A172 (cell line): ENCODE results near the gene ACTR3C. TPM values are rescaled to one million over a fixed set of nuclear protein-coding genes. Genes with fewer than 3 reads are reported as not detected.
A peak's percentile ranks its signal among the peaks of the same experiment; 100 is the strongest.
"Not testable (repeated sequence)": the region's sequence is repeated elsewhere in the genome, so short reads cannot be mapped to it uniquely, and the experiment has no call there.

Experiments
- DNase-seq: peaks from one replicate; pipeline ENCODE4 v3.0.0-alpha.2; 2015; ENCODE audit warnings: low spot score
- total RNA-seq: library from RNA; depleted of rRNA; stranded (reverse); fragments of >200 nt; shearing (Covaris generic); gene quantifications from 2 replicates; pipeline ENCODE4 v1.2.3, GENCODE V29; 2014

ACTR3C gene
- total RNA-seq, 1 experiment from 2014 or later = 0.88 TPM

DNA sequence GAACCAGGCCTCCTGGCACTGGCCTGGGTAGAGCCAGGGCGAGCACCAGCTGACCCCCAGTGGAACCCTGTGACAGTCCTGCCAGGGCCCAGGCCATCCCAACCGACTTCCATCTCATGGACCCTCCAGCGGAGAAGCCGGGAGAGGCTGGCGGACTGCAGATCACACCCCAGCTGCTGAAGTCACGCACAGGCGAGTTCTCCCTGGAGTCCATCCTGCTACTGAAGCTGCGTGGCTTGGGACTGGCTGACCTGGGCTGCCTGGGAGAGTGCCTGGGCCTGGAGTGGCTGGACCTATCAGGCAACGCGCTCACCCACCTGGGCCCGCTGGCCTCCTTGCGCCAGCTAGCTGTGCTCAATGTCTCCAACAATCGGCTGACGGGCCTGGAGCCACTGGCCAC, 13.4 kb upstream of the ACTR3C start:
- no peak for DNase-seq

DNA sequence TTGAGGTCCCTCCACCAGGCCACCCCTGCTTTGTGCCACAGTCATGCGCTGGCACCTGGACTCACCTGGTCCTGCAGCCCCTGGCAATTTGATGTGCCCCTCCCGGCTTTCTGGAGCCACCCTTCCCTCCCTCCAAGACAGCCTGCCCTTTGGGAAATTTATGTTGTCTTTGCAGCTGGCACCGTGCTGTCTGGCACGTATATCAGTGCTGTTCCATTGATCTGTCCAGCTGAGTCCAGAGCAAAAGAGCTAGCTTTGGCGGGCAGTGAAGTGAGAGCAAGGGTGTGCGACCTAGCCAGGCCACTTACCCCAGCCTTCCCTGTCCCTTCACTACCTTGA, 12.4 kb upstream of the ACTR3C start:
- no peak for DNase-seq

DNA sequence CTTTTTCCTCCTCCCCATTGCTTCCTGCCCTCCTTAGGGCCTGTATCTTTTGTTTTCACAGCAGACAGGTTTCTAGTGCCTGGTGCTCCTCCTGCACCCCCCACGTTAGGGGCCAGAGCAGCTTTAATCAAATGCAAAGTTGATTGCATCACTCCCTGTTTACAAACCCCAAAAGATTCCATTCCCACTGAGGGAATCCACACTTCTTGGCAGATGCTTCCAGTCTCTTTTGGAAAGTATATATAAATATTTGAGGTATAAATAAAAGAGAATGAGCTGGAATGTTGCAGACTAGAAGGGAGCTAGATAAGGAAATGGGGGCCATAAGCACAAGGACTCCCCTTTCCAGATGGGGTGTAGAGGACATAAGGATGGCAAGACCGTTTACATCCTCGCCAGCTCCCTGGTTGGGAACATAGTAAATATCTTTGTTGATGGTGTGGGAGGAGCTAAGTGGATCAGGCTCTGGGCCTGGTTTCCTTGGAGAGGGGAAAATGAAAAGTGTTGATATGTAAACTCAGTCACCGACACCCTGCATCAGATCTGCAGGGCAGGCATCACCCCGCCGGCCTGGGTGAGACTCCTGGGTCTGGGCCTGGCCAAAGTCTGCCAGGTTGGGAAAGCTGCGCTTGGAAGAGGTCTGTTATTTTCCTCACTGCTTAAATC, 11.9 kb upstream of the ACTR3C start:
- DNase-seq = no peak

DNA sequence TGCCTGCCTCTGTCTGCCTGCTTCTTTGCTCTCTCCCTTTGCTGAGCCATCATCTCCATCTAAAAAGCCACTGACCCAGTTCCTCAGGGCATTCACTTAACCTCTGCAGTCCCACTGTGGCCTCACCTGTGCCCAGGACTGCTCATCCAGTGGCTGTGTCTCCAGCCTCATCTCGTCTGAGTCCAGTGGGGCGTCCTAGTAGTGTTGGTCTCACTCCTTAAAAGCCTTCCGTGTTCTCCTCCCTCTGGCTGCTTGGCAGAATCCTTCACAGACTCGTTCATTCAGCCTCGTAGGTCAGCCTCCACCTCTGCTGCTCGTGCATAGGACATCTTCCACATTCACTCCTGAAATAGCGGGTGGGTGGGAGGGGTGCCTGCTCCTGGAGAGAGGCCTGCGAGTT, 10.8 kb upstream of the ACTR3C start:
- no peak for DNase-seq

DNA sequence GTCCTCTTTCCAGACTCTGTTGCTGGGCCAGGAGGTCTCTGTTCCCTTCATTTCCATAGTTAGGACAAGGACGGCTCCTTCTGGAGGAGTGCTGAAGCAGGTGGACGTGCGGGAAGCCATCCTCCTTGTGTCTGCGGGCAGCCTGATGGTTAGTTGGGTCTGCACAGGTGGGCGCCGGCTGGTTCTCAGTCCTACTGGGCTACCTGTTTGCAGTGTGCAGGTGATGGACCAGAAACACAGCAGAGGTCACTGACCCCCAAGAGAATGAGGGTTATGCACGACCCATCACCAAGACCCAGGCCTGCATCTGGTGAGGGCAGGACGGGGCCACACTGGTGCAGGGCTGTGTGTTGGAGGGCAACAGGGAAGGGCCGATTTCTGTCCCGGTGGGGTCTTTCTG, 10.3 kb upstream of the ACTR3C start:
- DNase-seq = no peak

DNA sequence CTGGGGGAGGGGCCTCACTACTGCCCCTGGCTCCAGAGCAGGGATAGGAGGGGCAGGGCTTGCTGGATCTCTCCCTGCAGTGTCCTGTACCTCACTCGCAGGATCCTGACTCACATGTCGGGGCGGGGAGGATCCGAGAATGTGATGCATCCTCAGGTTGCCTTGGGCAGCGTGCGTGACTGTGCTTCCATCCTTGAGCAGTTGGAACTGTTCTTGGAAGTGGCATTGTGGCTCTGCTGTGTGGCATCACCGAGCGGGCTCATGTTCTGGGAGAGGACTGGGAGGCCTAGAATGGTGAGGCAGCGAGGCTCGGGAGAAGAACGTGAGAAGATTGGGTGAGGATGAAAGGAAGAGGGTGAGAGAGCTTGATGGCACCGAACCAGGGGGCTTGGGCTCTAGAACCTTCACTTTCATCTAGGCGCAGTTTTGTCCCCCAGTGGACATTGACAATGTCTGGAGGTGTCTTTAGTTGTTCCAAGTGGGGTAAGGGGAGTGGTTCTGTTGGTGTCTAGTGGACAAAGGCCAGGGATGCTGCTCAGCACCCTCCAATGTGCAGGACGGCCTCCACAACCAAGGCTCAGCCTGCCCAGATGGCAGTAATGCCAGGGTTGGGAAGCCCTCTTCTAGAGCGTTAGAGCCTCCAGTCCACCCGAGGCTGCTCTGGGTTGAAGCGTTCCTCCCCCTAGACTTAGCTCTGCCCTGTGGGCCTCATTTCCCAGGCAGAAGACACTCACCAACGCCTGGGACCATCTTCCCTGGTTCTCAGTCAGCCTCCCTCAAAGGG, 9.7 kb upstream of the ACTR3C start:
- no peak for DNase-seq

DNA sequence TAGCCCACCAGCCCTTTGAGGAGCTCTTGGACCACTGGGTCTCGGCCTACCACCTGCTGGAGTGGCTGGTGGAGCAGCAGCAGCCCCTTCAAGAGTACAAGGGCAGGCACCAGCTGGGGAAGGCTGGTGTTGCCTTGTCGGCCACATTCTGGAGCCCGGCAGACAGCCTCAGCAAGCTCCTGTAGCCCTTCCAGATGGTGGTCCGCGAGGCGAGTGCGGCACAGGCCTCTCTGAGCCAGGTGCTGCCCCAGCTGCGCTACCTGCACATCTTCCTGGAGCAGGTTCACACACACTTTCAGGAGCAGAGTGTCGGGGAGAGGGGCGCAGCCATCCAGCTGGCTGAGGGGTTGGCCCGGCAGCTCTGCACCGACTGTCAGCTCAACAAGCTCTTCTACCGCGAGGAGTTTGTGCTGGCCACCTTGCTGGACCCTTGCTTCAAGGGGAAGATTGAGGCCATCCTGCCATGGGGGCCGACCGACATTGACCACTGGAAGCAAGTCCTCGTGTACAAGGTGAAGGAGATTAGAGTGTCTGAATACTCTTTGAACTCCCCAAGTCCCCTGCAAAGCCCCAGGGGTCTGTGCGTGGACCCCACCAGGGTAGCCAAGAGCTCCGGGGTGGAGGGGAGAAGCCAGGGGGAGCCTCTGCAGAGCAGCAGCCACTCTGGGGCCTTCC, 7.0 kb upstream of the ACTR3C start:
- no peak for DNase-seq

DNA sequence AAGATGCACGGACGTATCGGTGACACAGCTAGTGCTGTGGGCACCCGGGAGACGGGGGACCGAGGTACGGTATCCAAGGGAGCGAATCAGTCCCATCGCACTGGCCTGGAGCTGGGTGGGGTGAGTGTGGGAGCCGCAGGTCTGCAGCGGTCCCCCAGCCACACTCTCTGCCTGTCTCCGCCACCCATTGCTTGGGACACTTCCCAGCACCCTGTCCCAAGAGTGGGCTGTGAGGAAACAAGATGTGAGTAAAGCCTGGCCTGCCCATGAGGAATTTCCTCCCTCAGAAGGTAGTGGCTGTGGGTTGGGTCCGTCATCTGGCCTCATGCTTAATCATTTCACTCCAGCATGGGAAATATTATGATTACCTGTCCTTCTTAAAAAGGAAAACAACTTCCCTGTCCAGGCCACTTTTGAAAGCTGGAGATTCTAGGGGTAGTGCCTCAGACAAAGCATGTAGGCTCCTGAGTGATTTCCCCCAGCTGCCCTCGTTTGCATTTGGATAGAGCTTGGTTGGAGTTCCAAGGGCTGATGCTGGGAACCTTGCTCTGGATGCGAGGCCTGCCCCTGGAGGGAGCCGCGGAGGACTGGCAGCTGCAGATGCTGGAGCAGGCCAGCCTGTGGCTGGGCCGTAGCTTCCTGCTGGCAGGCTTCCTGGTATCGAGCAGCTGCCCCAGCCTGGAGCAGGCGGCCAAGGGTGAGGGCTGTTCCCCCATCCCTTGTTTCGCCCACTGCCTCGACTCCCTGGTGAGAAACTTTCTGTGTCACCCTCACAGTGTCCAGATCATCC, 6.2 kb upstream of the ACTR3C start:
- no peak for DNase-seq

DNA sequence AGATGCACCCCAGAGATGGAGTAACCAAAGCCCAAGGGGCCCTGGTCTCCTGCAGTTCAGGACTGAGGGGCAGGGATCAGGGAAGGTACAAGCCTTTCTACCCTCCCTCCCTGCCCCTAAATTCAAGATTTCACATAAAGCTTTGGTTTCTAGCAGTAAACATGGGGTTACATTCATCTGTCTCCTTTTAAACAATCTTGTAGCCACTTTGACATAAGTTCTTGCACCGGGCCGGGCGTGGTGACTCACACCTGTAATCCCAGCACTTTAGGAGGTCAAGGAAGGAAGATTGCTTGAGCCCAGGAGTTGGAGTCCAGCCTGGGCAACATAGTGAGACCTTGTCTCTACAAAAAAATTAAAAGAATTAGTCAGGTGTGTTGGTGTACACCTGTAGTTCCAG, 4.0 kb upstream of the ACTR3C start:
- DNase-seq = no peak

DNA sequence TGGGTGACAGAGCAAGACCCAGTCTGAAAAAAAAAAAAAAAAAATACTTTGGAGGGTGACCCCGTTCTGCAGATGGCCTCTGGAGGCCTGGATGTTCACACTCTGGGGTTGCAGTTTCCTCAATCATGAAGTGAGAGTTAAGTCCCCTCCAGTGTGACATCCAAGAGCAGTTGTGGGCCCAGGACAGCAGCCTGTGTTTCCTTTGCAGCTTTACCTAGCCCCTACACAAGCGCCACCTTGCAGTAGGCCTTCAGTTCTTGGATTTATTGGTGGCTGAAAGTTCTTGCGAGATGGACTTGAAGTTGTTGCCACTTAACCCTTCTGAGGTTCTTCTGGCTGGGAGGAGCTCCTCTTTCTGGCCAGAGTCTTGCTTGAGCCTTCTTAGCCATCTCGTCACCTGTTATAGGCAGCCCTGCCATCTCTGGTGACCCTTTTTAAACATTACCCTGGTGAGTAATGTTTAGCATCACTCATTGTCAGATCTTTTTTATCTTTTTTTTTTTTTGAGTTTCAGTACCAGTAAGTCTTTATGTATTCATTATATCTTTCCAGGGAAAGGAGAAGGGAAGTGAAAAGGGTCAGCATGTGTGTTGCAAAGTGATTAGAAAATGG, 3.4 kb upstream of the ACTR3C start:
- no peak for DNase-seq

DNA sequence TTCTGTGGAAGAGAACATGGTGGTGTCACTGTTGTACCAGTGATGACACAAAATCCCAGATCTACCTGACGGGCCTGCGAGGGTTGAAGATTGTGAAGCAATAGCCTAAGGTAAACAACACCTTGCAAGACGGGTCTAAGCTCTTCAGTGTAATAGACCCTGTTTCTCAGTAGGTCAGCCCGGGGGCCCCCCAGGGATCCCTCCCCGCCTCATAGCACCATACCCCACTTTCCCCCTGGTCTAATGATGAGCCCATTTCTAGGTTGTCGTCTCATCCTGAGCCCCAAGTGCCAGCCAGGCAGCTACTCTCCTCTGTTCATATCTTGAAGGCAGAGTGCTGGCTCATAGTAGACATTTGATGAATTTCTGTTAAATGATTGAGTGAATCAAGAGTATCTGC, 2.6 kb upstream of the ACTR3C start:
- DNase-seq = no peak

DNA sequence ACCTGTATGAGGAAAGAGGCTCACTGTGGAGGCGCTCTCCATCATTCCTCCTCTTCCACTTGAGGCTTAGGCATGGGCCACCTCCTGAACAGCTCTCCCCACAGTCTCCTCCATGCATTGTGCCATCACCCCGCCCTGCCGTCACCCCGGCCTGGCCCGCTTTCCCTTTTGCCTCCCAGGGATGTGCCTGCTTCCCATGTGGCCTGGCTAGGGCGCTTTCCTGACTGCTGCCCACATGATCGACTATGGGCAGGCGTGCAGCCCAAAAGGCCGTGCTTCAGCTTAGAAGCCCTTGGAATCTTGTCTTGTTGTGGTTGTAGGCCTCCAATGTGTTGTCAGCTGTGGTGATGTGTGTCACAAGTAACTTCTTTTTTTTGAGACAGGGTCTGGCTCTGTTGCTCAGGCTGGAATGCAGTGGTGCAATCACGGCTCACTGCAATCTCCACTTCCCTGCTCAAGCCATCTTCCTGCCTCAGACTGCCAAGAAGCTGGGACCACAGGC, 1.8 kb upstream of the ACTR3C start:
- DNase-seq = no peak

DNA sequence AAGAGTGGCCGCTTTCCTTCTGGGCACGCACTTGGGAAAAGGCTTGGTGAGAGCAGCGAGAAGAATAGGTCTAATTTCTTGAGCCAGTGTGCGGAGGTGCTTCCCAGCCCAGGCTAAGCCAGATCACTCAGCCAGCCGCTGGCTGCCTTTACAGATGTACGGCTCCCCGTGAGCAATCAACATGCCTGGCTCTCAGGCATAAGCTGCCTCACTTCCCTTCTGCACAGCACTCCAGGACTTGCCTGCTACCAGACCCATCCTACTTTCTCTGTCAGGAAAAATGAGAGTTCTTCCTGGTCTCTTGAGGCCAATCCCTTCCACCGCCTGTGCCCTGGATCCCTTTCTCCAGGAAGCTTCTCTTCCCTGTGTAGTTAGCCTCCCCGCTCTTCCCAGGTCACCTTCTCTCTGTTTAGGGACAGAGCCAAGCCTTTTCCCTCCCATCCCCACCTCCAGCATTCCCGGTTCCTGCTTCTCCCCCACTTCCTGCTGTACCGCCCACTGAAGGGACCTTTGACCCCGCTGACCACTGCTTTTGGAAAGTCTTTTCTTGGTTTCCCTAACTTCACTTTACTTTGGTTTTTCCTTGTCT, 1.1 kb upstream of the ACTR3C start:
- DNase-seq = no peak

DNA sequence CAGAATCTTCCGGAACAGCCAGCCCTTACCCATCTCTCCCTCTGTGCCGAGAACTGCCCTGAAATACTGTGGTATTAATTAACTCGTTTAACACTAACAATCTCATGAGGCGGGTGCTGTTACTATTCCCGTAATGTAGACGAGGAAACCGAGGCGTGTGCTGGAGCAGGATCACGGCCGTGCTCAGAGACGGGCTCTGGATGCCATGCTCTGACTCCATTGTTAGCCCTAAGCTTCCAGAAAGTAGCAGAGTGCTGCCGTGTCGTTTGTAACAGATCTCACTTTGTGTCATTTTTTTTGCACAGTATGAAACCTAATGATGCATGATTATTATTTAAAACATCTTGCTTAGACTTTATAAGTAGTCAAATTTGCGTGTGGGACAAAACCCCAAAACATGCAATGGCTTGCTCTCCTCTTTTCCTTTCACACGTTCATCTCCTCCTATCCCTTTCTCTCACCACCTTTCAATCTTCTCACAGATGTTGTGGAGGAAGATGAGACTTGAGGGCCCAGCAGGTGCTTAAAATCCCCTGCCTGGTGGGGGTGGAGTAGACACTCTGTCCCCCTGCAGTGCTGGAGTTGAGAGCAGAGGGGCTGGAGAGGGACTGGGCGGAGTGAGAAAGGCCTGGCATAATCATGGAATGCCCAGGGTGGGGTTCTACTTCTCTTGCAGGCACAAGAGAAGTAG, 482 bp upstream of the ACTR3C start:
- no peak for DNase-seq

DNA sequence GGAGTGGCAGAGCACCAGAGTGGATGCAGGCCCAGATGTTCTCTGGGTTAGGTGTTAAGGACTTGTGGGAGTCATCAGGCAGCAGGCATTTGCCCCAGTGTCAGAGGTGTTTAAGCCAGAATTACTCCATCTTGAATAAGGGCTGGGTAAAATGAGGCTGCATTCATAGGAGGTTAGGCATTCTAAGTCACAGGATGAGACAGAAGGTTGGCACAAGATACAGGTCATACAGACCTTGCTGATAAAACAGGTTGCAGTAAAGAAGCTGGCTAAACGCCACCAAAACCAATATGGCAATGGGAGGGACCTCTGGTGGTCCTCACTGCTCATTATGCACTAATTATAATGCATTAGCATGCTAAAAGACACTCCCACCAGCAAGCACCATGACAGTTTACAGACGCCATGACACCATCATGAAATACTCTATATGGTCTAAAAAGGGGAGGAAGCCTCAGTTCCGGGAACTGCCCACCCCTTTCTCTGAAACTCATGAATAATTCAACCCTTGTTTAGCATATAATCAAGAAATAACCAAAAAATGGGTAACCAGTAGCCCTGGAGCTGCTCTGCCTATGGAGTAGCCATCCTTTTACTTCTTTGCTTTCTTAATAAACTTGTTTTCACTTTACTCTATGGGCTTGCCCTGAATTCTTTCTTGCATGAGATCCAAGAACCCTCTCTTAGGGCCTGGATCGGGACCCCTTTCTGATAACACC, 1.1 kb downstream of the ACTR3C start:
- no peak for DNase-seq

DNA sequence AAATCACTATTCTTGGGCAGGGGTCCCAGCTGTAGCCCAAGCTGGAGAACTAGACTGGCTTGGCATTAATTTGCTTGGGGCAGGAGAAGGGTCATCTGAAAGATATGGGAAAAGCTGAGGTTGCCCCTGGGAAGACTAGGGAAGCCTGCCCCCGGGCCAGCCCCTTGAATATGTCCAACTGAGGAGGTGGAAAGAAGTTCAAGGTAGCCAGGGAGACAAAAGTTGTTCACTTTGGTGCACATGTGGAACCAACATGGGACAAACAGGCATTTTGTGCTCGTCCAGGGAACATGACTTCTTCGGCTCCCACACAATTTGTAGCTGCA, 1.6 kb downstream of the ACTR3C start:
- no peak for DNase-seq

DNA sequence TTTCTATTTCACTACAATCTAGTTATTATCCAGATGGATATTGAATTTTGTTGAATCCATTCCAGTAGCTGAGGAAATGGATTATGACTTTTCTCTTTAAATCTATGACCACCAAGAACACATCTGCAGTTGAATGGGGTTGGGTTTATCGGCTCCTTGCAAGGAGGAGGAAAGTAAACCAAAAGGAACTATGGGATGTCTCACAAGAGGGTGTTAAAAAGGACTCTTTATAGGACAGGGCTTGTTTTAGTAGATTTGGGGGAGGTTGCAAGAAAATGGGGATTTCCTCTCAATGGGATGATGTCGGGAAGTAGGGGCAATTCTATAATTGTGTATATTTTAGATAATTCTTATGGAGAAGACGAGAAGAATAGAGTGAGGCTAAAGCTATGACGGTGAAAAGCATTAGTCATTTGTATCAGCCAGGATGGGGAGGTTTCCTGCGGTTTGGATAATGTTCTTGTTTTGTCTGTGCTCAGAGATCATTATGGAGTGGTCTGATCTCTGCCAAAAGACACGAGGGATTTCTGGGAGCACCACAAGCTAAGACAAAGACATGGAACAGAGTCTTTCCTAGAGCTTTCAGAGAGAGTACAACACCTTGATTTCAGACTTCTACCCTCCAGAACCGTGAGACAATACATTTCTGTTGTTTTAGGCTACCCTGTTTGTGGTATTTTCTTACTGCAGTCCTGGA, 5.4 kb downstream of the ACTR3C start:
- peak; percentile 94 for DNase-seq

DNA sequence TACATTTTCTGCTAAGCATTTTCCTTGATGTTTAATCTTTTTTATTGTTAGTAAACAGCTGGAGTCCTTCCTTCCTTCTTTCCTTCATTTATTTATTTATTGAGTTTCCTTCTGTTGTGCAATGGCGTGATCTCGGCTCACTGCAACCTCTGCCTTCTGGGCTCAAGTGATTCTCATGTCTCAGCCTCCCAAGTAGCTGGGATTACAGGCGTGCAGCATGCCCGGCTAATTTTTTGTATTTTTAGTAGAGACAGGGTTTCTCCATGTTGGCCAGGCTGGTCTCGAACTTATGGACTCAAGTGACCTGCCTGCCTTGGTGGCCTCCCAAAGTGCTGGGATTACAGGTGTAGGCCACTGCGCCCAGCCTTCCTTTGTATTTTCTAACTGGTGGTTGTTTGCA, 6.4 kb downstream of the ACTR3C start:
- DNase-seq = not testable (repeated sequence)

DNA sequence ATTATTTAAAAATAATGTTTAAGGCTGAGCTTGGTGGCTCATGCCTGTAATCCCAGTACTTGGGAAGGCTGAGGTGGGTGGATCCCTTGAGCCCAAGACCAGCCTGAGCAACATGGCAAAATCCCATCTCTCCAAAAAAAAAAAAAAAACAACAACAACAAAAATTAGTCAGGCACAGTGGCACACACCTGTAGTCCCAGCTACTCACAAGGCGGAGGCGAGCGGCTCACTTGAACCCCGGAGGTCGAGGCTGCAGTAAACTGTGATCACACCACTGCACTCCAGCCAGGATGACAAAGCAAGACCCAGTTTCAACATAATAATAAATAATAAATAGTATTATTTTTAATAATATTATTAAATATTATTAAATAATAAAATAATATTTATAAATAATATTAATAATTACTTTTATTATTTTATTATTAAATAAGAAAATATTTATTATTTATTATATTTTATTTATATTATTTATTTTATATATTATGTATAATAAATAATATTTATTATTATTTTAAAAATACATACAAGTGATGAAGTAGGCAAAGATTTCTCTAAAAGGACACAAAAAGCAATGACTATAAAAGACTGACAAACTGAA, 8.6 kb downstream of the ACTR3C start:
- DNase-seq = no peak
